GM21723 (cell line): ENCODE data around the gene SNRPA.
"Not testable (repeated sequence)": the region's sequence is repeated elsewhere in the genome, so short reads cannot be mapped to it uniquely, and the experiment has no call there.

Source experiments
- ATAC-seq: cut with Tn5 transposase; IDR thresholded peaks from one replicate; pipeline ENCODE4 v1.9.1; 2021; ENCODE audit warnings: mild to moderate bottlenecking, moderate library complexity; ENCODE audit not compliant: unreplicated experiment

The SNRPA gene

DNA sequence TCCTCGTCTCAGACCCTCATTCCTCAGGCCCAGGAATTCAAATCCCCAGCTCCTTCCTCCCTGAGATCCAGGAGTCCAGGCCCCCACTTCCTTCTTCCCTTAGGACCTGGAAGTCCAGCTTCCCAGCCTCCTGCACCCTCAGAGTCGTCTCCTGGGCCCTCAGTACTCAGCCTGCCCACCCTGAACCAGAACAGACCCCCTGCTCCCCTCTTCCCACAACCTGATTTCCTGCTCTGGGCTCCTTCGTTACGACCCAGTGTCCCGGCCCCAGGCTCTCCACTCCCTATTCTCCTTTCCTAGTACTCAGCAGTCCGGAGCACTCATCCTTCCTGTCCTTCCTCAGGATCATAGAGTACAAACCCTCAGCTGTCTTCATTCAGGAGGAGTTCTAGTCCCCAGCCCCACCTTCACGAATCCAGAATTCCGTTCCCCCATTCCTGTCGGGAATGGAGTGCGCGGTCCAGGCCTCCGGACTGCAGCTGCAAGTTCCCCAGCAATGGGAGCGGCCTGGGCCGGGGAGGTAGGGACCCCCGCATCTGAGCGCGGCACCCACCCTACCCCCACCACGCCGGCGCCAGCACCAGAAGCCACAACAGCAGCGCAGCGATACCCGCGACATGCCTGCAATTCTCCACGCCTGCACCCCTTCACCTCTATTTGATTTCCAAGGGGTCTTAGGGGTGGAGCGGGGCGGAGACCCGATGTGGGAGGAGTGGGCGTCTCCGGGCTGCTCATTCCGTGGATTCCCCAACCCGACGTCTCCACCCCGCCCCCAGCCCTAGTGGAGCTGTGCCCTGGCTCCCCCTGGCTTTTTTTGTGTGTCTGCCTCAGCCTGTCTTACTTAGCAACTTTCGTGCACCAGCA lies 60.7 kb downstream of the SNRPA start:
- no peak for ATAC-seq

DNA sequence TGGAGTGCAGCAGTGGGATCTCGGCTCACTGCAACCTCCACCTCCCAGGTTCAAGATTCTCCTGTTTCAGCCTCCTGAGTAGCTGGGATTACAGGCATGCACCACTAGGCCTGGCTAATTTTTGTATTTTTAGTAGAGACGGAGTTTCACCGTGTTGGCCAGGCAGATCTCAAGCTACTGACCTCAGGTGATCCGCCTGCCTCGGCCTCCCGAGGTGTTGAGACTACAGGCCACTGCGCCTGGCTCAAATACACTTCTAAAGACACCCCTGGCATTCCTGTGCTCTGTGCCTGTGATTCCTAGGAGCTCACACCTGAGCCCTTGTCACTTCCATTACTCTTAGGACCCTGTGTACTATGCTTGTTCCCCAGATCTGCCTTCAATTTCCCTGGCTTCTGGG lies 61.6 kb downstream of the SNRPA start:
- ATAC-seq = not testable (repeated sequence)

DNA sequence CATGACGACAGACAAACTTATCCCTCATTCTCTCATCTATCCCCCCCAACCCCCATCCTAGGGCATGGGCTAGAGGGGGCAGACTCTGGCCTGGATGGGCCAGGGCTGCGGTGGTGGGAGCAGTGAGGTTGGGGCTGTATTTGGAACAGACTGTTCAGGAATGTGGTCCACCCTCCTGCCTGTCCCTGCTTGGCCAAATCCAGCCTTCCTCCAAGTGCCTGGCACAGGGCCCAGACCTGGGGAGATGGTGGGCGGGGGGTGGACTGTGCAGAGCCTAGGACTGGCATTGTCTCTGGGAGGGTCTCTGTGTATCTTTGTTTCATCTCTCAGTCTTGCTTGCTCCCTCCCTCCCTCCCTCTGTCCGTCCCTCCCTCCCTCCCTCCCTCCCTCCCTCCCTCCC lies 62.2 kb downstream of the SNRPA start:
- no peak for ATAC-seq
